COLO668 (cell line): ENCODE data around the gene SLC38A11.
"Not testable (repeated sequence)": the region's sequence is repeated elsewhere in the genome, so short reads cannot be mapped to it uniquely, and the experiment has no call there.

Experiments
- DNase-seq: peaks from one replicate; lab custom pipeline; 2025; ENCODE audit not compliant: unreplicated experiment; lab: John Stamatoyannopoulos, UW

SLC38A11 gene

DNA sequence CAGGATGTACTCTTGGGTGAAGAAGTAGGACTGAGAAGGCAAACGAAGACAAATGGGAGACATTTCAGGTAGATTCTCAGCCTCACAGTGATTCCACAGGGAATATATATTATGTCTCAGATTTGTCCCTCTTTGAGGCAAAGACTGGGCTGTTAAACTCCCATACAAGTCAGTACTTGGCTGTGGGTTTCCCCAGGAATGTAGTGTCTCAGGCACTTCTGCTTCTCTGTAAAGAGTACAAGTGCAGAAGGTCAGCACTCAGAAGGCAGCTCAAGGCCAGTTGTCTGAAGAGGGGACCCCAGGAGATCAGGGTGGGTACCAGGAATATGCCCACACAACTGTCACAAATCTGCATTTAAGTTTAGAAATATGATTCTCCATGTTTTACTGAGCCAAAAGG, 73.8 kb downstream of the SLC38A11 start:
- no peak for DNase-seq

DNA sequence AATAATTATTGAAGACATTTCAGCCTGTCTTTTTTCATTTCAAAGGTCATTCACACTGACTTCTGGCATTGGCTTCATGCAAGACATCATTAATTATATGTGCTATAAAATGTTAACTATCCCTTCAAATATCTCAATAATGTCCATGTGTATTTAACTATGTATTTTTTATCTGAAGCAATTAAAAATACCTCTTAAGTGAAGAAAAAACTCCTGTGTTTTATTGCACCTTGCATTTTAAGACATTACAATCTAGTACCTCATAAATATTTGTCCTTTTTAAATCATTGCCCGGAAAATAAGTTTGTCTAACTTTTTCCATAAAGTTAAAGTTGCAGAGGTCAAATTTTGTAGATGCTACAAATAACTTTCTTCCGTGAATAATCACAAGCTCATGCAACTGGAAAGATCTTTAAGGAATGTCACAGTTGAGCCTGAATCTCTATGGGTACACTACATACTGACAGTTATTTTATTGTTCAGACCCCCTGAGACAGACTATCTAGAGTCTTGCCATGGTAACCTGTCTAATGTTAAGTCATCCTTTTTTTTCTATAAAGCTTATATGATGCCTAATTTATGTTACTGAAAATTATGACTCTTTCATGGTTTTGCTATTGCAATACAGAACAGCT, 75.3 kb downstream of the SLC38A11 start:
- no peak for DNase-seq

DNA sequence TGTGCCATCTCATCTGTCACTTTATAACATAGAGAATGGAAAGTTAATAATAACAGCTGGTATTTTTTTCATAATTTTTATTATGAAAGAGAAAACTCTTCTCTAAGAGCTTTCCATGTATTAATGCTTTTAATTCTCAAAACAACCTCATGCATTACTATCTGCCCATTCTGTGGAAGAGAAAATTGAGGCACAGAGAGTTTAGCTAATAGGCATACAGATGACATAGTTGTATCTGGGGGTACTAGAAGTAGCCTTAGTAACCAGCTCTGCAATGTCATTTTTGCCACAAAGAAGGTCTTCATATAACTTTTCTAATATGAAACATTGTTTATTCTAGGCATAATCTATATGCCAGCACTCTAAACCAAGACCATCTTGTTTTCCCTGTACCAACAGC, 77.4 kb downstream of the SLC38A11 start:
- DNase-seq: no peak

DNA sequence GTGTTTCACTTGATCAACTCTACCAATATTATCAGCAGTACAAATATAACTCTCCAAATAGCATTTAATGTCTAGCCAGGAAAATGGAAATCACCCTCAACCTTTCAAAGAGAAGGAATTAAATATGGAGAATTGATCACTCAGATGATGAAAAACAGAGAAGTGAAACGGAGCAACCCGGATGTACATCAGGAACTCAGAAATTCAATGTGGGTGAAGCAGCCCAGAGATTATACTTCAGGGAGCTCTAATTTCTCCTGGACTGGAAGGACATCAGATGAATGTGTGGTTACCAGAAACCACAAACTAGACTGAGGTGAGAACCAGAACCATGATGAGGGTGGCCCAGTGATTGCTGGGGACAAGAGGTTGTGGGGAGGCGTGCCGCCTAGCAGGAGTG, 78.2 kb downstream of the SLC38A11 start:
- no peak for DNase-seq

DNA sequence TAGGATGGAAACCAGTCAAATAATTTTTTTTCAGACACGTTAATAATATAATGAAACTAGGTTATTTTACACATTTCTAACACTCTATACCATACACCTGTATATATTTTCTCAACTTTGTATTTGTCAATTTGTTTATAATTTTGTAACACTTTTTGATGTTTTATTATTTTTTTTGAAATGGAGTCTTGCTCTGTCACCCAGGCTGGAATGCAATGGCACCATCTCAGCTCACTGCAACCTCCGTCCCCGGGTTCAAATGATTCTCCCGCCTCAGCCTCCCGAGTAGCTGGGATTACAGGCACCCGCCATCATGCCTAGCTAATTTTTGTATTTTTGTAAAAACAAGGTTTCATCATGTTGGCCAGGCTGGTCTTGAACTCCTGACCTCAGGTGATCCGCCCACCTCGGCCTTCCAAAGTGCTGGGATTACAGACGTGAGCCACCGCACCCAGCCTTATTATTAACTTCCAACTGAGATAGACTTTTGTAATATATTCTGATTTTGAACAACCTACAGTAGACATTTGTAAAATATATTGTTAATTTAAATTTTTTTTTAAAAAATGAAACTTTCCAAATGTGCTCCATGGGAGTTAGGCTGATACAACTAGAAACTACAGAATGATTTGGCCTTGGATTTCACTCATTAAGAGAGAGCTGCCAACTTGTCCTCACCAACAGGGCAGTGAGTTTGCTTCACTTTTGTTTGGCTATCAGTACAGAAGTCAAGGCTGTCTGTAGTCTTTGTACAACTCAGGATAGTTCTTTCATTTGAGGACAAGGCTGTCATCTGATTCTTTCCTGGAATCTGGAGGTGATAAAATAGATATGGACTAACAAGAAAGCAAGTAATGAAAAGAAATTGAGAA, 79.8 kb downstream of the SLC38A11 start:
- no peak for DNase-seq

- no peak for DNase-seq
Measured at GRCh38 chr2:164873210-164873908, 82.0 kb downstream of the SLC38A11 start.

DNA sequence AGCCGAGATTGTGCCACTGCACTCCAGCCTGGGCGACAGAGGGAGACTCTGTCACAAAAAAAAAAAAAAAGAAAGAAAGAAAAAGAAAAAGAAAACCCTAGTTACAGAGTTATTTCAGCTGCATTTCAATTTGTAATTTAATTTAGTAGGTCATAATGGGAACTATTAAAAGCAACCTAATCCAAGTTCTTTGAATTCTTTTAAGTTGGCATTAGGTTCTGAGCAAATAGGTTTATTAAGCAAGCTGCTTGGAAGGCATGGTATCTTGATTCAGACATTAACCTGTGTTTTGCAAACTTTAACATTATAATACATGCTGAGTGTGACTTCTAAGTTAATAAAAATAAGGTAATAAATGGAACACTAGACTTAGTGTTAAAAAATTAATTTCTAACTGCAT, 83.9 kb downstream of the SLC38A11 start:
- DNase-seq: no peak

DNA sequence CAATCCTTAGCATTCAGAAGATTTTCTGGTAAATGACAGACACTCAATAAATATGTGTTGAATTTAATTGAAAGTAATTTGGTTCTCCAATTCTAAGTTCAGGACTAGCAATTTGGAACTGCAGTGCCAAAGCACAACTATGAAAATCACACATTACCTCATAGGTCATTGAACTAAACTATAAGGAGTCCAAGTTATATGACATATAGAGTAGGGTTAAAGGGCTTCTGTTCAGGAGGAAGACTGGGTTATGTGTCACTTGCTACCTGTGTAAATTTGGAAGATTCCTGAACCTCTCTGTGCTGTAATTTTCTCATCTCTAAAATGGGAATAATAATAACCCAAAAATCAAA, 85.9 kb downstream of the SLC38A11 start:
- DNase-seq: no peak

- DNase-seq: no peak
Measured at GRCh38 chr2:164868563-164869419, 86.5 kb downstream of the SLC38A11 start.

- no peak for DNase-seq
Measured at GRCh38 chr2:164867779-164868397, 87.4 kb downstream of the SLC38A11 start.

- not testable (repeated sequence) for DNase-seq
Measured at GRCh38 chr2:164866381-164866780, 88.9 kb downstream of the SLC38A11 start.

DNA sequence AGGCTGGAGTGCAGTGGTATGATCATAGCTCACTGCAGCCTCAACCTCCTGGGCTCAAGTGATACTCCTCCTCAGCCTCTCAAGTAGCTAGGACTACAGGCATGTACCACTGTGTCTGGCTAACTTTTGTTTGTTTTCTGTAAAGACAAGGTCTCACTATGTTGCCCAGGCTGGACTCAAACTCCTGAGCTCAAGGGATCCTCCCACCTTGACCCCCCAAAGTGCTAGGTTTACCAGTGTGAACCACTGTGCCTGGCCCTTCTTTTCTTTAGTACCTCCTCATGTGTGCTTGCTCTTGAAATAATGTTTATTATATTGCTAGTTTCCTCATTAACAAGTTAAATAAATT, 94.7 kb downstream of the SLC38A11 start:
- no peak for DNase-seq

GRCh38 chr2:164859906-164860693, 95.2 kb downstream of the SLC38A11 start:
- not testable (repeated sequence) for DNase-seq

DNA sequence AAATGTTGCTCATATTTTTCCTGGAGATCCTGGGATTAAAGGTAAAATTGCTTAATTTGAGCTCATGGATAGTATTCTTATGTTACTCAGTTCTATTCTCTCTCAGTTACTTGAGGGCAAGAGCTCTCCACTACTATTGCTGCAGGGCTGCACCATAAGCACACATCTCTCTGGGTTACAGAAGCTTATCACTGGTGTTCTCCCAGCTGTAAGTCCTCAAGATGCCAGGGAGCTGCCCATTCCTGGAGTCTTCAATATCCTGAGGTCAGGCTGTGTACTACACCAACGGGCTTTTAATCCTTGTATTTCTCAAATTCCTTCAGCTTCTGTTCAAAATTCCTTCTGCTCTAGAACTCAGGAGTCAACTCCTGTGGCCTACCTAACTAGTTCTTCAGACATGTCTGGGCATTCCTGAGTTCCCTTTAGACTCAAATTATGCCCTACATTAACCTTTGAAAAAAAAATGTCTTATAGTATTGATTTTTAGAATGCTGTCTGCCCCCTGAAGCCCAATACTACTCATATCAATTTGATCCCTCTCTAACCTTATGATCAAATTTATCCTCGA, 96.0 kb downstream of the SLC38A11 start:
- DNase-seq: no peak

GRCh38 chr2:164852086-164852485, 103.2 kb downstream of the SLC38A11 start:
- no peak for DNase-seq

- DNase-seq: no peak
Measured at GRCh38 chr2:164850235-164850634, 105.1 kb downstream of the SLC38A11 start.

DNA sequence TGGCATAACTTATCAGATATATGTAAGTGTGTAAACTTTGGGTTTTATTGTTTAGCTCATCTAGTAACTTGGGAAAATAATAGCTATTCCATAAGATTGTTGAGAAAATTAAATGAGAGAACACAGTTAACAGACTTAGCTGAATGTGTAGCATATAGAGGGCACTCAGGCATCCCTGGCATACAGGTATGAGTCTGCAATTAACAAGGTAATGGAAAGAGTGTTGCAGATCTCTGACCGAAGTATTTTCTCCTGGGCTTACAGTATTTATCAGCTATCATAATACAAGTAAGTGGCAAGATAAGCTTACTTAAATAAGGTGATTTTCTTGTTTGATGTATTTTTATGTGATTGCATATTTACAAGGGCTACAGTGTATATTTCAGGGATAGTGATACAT, 105.8 kb downstream of the SLC38A11 start:
- DNase-seq: no peak

- DNase-seq: no peak
Measured at GRCh38 chr2:164847981-164848741, 107.2 kb downstream of the SLC38A11 start.

- DNase-seq: no peak
Measured at GRCh38 chr2:164847291-164847690, 108.0 kb downstream of the SLC38A11 start.
